Stimulated activated CD4-positive, alpha-beta T cell treated with anti-CD3 and anti-CD28 coated beads, Interleukin-4, amount 100 ng/mL, for 4 hours (primary cell): Measurements from ENCODE around the gene PIK3R5.
"Not testable (repeated sequence)": the region's sequence is repeated elsewhere in the genome, so short reads cannot be mapped to it uniquely, and the experiment has no call there.

Source experiments
- DNase-seq, 2 experiments: peaks; one replicate each; pipeline ENCODE4 v3.0.0-alpha.2; 2020

The PIK3R5 gene

DNA sequence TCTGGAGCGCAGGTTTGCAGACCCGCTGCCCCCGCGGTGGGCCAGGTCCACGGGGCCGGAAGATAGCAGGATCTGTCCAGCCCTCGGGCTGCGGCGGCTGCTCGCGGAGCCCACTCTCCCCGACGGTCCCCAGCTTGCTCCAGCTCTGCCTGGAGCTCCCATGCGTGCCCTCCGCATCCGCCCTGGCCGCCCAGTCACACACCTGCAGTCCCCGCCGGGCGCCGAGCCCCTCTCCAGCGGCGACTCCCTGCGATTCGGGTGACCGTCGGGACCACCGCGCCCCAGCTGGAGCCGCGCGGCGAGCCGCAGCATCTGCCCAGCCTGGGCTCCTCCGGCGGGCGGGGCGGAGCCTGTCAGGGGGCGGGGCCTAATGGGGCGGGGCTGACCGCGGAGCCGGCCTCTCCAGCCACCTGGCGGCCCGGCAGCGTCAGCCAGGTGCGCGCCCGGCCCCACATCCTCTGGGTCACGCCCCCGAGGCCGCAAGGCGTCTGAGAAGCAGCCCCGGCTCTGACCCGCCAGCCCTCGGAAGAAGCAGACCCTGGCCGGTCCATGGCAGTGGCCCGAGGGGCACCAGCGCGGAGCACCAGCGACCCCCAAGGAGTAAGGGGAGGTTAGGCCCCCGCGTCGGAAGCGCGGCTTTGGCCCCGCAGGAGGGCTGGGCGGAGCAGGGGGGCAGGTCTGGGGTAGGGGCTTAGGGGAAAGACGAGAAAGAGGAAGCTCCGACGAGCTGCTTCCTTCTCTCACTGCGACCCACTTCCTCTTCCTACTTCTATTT lies at the start of gene PIK3R5:
Gene PIK3R5 (minus strand): TSS at position 314 of the 775 bp plus-strand sequence. CDS start 54,213 bp downstream, outside the sequence.
- DNase-seq = peak; percentile 72 to 87

- no peak for DNase-seq
Measured at GRCh38 chr17:9011001-9011400, 45.5 kb upstream of the PIK3R5 start.

GRCh38 chr17:9009737-9010136 lies 44.2 kb upstream of the PIK3R5 start:
- no peak for DNase-seq

DNA sequence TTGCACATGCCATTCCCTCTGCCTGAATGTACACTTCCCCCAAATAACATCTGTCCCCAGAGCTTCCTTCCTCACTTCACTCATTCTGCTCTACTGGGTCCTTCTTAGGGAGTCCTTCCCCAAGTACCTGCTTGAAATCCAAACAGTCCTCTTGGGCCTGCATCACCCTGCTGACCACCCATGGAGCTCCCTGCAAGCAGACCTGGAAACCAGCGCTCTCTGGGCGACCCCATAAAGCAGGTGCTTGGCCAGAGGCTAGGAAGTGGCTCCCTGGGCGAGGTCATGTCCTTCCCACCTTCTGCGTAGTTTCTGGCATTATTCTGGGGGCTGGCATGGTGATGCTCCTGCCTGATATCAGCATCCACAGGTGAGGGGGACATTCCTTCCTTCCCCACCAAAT lies 43.6 kb upstream of the PIK3R5 start:
- no peak for DNase-seq

DNA sequence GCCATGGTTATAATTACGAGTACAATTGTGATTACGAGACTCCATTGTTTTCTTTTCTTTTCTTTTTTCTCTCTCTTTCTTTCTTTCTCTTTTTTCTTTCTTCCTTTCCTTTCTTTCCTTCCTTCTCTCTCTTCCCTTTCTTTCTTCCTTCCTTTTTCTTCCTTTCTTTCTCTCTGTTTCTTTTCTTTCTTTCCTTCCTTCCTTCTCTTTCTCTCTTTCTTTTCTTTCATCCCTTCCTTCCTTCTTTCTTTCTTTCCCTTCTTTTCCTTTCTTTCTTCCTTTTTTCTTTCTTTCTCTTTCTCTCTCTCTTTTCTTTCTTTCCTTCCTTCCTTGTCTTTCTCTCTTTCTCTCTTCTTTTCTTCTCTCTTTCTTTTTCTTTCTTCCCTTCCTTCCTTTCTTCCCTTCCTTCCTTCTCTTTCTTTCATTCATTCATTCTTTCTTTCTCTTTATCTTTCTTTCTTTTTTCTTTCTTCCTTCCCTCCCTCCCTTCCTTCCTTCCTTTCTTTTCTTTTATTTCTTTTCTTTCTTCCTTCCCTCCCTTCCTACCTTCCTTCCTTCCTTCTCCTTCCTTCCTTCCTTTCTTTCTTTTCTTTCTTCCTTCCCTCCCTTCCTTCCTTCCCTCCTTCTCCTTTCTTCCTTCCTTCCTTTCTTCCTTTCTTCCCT lies 41.7 kb upstream of the PIK3R5 start:
- DNase-seq = no peak

DNA sequence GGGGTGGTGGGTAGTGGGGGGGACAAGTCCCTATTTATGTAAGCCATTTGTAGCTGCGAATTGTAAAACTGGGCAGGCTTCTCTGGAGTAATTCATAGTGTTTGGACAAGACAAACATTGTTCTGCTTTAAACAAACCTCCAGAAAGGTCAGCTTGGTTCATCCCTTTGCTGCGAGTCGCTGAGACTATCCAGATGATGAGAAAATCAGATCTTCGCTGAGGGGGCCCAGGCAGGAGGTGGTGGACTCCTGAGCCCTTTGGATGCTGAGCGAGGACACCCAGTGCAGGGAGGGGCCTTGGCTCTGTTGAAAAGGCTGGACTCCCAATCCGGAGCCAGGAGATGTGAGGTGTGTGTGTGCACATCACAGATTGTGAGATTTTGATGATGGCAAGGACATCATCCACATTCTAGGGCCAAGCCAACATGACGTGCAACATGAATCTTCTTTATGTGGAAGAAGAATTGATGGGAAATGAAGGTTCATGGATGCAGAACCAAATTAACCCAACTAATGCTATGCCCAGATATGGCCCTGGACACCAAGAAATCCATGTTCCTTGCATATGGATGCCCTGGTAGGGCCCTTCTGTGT lies 40.8 kb upstream of the PIK3R5 start:
- DNase-seq = no peak

DNA sequence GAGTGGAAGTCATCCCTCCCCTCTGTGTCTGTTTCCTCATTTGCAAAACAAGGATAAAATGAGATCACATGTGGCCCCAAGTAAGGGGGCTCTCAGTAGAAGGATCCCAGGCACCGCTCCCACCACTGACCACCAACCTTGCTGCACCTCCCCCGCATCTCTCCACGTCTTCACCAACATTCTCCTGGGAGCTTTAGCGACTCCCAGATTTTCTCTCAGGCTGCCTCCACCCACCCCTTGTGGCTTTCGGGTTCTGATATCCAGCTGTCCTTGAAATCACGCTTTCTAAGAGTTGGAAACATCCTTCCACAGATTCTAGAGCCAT lies 39.4 kb upstream of the PIK3R5 start:
- no peak for DNase-seq

DNA sequence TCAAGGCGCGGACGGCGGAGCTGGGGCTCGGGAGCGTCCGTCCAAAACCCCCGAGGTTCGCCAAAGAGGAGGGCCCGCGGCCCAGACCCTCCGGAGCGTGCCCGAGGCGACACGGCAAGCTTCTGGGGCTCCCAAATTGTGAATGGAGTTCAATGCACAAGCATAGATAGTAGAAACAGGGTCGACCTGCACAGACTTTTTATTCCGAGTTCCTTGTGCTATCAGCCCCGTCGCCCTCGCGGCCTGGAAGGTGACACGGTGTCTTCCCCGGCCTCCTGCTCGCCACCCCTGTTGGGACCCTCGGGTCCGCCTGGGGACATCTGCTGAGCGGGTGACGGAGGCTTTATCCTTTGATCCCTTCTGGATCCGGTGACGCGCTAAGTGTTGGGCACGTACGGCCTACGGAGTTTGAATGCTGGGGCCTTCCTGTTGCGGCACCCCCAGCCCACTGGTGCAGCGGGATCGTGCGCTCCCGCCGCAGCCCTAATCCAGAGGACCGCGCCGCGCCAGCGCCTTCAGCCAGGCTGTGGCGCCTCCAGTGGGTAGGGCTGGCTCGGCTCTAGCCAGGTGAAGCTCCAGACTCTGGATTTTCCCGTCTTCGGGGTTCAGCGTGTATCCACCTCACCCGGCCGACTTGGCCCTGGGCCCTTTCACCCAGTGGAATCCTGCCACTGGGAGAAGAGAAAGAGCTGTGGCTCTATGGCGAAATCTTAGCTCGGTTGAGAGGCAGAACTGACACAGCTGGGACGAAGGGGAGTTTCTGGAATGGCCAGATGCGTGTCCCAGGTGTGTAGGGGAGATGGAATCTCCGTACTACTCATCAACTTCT lies 38.8 kb upstream of the PIK3R5 start:
- no peak for DNase-seq

- no peak for DNase-seq
Measured at GRCh38 chr17:9003355-9004131, 38.0 kb upstream of the PIK3R5 start.

DNA sequence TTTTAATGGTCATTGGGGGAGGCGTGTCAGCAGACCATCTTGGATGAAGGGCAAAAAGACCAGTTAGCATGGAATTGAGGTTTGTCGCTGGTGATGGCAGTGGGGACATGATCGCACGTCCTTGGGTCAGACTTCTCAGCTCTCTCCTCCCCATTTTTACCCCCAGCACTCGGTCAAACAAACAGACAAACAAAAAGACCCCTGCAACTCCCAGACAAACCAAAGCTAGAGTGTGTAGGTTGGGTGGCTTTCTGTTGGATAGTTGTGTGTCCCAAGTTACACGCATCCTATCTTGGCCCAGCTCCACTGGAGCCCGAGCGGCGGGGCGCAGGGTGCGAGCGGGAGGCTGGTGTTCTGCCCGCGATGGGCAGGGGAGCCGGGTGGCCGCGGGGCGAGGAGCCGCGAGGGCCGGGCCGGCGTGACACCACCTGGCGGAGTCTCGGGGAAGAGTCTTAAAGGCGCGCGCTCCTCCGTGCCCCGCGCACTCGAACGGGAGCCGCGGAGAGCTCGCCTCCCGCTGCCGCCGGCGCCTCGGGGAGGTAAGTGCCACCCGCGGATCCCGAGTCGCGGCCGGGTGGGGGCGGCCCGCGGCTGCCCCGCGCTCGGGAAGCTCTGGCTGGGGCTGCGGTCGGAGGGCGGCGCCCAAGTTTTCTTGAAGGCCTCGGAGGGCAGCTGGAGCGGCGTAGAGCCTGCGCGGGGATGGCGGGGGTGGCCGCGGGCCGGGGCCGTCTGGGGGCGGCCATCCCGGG lies 37.3 kb upstream of the PIK3R5 start:
- peak; percentile 5 to 39 for DNase-seq

DNA sequence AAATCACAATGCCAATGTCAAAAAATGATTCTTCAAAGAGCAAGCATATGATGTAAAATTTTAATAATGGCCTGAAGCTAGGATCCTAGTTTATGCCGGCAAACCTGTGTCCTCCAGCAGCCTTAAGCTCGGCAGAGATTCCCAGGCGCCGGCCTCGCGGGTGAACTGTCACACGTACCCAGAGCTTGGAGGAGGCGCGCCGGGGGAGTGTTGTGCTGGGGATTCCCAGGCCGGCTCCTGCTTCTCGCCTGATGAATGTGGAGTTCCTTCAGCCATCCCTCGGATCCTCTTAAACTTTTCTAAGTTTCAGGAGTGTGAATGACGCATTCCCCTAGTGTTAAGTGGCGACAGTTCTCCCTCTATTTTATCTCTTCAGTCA lies 36.7 kb upstream of the PIK3R5 start:
- no peak for DNase-seq

DNA sequence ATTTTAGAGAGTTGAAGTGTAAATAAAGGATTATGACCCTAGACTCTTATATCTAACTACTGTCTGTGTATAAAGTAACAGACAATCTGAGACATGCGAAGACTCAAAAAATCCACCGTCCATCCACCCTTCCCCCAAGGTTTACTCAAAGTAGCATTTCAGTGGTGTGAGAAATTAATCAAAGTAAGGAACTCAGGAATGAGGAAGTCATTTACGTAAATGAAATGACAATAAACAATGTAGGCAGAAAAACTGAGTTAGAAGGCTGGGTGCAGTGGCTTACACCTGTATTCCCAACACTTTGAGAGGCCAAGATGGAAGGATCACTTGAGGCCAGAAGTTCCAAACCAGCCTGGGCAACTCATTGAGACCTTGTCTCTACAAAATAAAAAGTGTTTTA lies 36.1 kb upstream of the PIK3R5 start:
- DNase-seq = no peak

GRCh38 chr17:8997994-8998628 lies 32.6 kb upstream of the PIK3R5 start:
- peak; percentile 68 to 75 for DNase-seq

GRCh38 chr17:8995711-8996110 lies 30.2 kb upstream of the PIK3R5 start:
- no peak for DNase-seq

DNA sequence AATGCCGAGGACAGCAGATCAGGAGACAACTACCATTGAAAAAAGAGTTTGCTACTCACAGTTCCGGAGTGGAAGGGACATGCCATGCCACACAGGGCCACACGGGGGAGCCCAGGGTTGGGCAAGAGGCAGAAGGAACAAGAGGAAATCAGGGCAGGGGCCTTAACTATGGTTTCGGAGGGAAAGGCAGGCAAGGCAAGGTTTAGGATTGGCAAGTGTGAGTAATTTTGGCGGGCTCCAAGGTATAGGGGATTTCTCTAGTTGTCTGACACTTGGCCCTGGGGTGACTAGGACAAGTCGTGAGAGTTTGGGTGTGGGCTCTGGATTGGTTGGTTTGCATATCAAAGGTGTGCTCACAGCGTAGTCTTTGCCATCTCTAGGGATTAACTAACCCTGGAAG lies 28.8 kb upstream of the PIK3R5 start:
- peak; percentile 35 to 58 for DNase-seq

- DNase-seq = peak; percentile 50 to 54
Measured at GRCh38 chr17:8991514-8992285, 26.2 kb upstream of the PIK3R5 start.

DNA sequence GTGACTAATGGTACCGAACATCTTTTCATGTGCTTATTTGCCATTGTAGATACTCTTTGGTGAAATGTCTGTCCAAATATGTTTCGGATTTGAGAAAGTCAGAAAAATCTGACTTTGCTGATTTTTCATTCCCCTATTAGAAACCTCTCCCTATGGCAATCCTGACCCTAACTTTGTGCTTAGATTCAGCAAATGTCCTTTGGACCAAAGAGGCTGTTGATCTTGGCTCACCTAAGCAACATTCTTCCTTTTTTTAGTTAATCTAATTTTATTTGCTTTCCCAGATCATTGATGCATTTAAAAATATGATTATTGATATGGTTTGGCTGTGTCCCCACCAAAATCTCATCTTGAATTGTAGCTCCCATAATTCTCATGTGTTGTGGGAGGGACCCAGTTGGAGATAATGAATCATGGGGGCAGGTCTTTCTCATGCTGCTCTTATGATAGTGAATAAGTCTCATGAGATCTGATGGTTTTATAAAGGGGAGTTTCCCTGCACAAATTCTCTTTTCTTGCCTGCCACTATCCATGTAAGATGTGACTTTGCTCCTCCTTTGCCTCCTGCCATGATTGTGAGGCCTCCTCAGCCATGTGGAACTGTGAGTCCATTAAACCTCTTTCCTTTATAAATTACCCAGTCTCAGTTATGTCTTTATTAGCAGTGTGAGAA lies 22.9 kb upstream of the PIK3R5 start:
- not testable (repeated sequence) for DNase-seq

DNA sequence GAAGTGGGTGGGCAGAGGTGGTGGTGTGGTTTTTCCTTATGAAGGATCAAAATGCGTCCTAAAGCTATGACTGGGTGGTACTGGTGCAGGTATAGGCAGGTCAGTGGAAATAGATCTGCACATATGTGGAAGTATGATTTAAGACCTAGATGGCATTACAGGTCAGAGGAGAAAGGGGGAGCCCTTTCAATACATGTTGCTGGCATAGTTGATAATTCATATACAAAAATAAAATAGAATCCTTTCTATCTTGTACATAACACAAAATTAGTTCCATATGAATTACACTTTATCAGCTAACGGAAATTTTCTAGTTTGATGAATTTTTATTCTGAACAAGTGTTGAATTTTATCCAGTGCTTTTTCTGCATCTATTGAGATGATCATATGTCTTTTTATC lies 20.8 kb upstream of the PIK3R5 start:
- DNase-seq = no peak

GRCh38 chr17:8985054-8985701 lies 19.7 kb upstream of the PIK3R5 start:
- no peak for DNase-seq
